Activated naive CD4-positive, alpha-beta T cell treated with anti-CD3 and anti-CD28 coated beads, Interleukin-2, amount 50 U/mL, for 24 hours (primary cell): Measurements from ENCODE around the gene CAPN7.
"Not testable (repeated sequence)": the region's sequence is repeated elsewhere in the genome, so short reads cannot be mapped to it uniquely, and the experiment has no call there.

Experiments
- H3K27ac Mint-ChIP-seq: one replicate; pipeline ENCODE4 v1.8.0; 2021; ENCODE audit warnings: mild to moderate bottlenecking, mixed read lengths
- H3K27me3 Mint-ChIP-seq: one replicate; pipeline ENCODE4 v1.8.0; 2021; ENCODE audit warnings: mixed read lengths
- H3K36me3 Mint-ChIP-seq: one replicate; pipeline ENCODE4 v1.8.0; 2021; ENCODE audit warnings: mixed read lengths
- H3K4me1 Mint-ChIP-seq: one replicate; pipeline ENCODE4 v1.8.0; 2021; ENCODE audit warnings: mixed read lengths
- H3K4me3 Mint-ChIP-seq: one replicate; pipeline ENCODE4 v1.8.0; 2021; ENCODE audit warnings: mild to moderate bottlenecking, mixed read lengths
- H3K9me3 Mint-ChIP-seq: one replicate; pipeline ENCODE4 v1.8.0; 2021; ENCODE audit warnings: mixed read lengths

The CAPN7 gene

DNA sequence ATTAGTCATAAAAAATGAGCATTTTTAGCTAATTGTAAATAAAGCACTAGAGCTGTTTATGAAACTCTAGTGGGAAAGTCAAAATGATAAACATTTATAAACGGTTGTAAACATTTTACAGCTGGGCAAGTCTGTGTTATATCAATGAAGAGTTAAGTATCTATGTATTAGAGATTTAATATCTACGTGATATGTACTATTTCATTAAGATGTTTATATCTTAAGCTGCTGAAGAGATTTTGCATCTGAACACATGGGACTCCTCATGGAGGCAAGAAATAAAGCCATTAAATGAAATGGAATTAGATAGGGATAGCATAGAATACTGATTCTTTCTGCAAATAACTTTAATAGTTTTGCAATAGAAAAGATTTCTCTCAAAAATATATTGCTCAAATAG, 23.0 kb upstream of the CAPN7 start:
- H3K36me3 Mint-ChIP-seq = no peaks in the 10 kb centered on the region
- H3K4me1 Mint-ChIP-seq = peaks cover 12% of the 10 kb centered on the region
- H3K4me3 Mint-ChIP-seq = no peak overlapping the region
- peaks cover 5% of the 10 kb centered on the region for H3K27me3 Mint-ChIP-seq
- no peak overlapping the region for H3K27ac Mint-ChIP-seq
- H3K9me3 Mint-ChIP-seq = no peaks in the 10 kb centered on the region

GRCh38 chr3:15185404-15185803, 20.6 kb upstream of the CAPN7 start:
- Mint-ChIP-seq H3K27ac (no peak overlapping the region), H3K36me3 (no peaks in the 10 kb centered on the region), H3K4me1 (peaks cover 4% of the 10 kb centered on the region), H3K27me3 (peaks cover 5% of the 10 kb centered on the region), H3K9me3 (no peaks in the 10 kb centered on the region), H3K4me3 (no peak overlapping the region)

GRCh38 chr3:15186101-15186476, 20.0 kb upstream of the CAPN7 start:
- Mint-ChIP-seq H3K36me3 (no peaks in the 10 kb centered on the region), H3K27ac (no peak overlapping the region), H3K4me1 (no peaks in the 10 kb centered on the region), H3K27me3 (peaks cover 5% of the 10 kb centered on the region), H3K4me3 (no peak overlapping the region), H3K9me3 (no peaks in the 10 kb centered on the region)

- not testable (repeated sequence) for H3K4me3 Mint-ChIP-seq, H3K9me3 Mint-ChIP-seq, H3K4me1 Mint-ChIP-seq, H3K27ac Mint-ChIP-seq, H3K27me3 Mint-ChIP-seq, H3K36me3 Mint-ChIP-seq
Measured at GRCh38 chr3:15186477-15187164, 19.4 kb upstream of the CAPN7 start.

GRCh38 chr3:15197340-15198029, 8.6 kb upstream of the CAPN7 start:
- Mint-ChIP-seq H3K9me3 (no peaks in the 10 kb centered on the region), H3K27me3 (peaks cover 2% of the 10 kb centered on the region), H3K36me3 (no peaks in the 10 kb centered on the region), H3K4me1 (no peaks in the 10 kb centered on the region), H3K4me3 (no peak overlapping the region), H3K27ac (no peak overlapping the region)

GRCh38 chr3:15198686-15199085, 7.4 kb upstream of the CAPN7 start:
- no peaks in the 10 kb centered on the region for H3K9me3 Mint-ChIP-seq
- H3K36me3 Mint-ChIP-seq = no peaks in the 10 kb centered on the region
- peaks cover 4% of the 10 kb centered on the region for H3K4me1 Mint-ChIP-seq
- no peak overlapping the region for H3K4me3 Mint-ChIP-seq
- peaks cover 2% of the 10 kb centered on the region for H3K27me3 Mint-ChIP-seq
- H3K27ac Mint-ChIP-seq = no peak overlapping the region

GRCh38 chr3:15199493-15200105, 6.4 kb upstream of the CAPN7 start:
- Mint-ChIP-seq H3K27me3 (no peaks in the 10 kb centered on the region), H3K4me3 (no peak overlapping the region), H3K36me3 (no peaks in the 10 kb centered on the region), H3K27ac (no peak overlapping the region), H3K9me3 (no peaks in the 10 kb centered on the region), H3K4me1 (peaks cover 4% of the 10 kb centered on the region)

- Mint-ChIP-seq H3K36me3 (no peaks in the 10 kb centered on the region), H3K27me3 (no peaks in the 10 kb centered on the region), H3K4me1 (peaks cover 23% of the 10 kb centered on the region), H3K9me3 (no peaks in the 10 kb centered on the region), H3K27ac (no peak overlapping the region), H3K4me3 (no peak overlapping the region)
Measured at GRCh38 chr3:15204005-15204404, 2.0 kb upstream of the CAPN7 start.

DNA sequence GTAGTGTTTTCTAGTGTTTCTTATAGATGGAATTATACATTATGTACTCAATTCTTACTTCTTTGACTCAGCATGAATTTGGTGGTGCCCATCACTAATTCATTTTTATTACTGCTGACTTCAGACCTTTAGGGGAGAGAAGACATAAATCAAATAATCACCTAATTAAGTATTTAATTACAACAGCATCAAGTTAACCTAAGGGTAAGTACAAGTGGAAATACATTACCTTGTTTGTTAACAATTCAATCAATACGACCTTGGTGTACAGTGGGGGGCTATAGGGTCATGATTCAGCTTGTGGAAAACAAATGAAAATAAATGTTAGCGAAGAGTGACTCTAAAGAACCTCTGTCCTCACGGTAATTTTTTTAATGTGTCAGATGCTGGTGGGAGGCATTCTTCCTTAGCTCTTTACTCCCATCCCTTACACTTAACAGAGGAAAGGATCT, 538 bp upstream of the CAPN7 start:
- no peaks in the 10 kb centered on the region for H3K36me3 Mint-ChIP-seq
- peaks cover 32% of the 10 kb centered on the region for H3K4me1 Mint-ChIP-seq
- peak overlapping the region; percentile 93 for H3K27ac Mint-ChIP-seq
- no peaks in the 10 kb centered on the region for H3K9me3 Mint-ChIP-seq
- H3K27me3 Mint-ChIP-seq = no peaks in the 10 kb centered on the region
- peak overlapping the region; percentile 92 for H3K4me3 Mint-ChIP-seq

- Mint-ChIP-seq H3K4me3 (peak overlapping the region; percentile 92), H3K36me3 (no peaks in the 10 kb centered on the region), H3K9me3 (no peaks in the 10 kb centered on the region), H3K4me1 (peaks cover 44% of the 10 kb centered on the region), H3K27me3 (no peaks in the 10 kb centered on the region), H3K27ac (peak overlapping the region; percentile 82)
Measured at GRCh38 chr3:15206662-15207576, 873 bp downstream of the CAPN7 start.

DNA sequence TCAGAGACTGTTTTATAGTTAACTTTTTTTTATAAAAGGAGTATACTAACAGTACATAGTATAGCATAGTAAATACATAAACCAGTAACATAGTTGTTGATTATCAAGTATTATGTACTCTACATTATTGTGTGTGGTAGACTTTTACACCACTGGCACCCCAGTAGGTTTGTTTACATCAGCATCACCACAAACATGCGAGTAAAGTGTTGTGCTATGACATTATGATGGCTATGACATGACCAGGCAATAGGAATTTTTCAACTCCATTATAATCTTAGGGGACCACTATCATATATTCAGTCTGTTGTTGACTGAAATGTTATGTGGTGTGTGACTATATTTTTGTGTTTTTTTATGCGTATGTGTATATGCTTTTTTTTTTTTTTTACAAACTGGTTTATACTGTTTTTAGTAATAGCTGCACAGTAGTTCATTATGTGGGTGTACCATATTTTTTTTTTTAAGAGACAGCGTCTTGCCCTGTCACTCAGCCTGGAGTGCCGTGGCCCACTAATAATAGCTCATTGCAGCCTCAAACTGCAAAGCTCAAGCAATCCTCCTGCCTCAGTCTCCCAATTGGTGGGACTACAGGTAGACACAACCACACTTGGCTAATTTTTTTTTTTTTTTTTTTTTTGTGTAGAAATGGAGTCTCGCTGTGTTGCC, 1.9 kb downstream of the CAPN7 start:
- no peaks in the 10 kb centered on the region for H3K9me3 Mint-ChIP-seq
- no peaks in the 10 kb centered on the region for H3K27me3 Mint-ChIP-seq
- H3K27ac Mint-ChIP-seq = no peak overlapping the region
- H3K36me3 Mint-ChIP-seq = no peaks in the 10 kb centered on the region
- peak overlapping the region; percentile 92 for H3K4me3 Mint-ChIP-seq
- H3K4me1 Mint-ChIP-seq = peaks cover 40% of the 10 kb centered on the region

- peaks cover 2% of the 10 kb centered on the region for H3K36me3 Mint-ChIP-seq
- no peak overlapping the region for H3K4me3 Mint-ChIP-seq
- no peak overlapping the region for H3K27ac Mint-ChIP-seq
- H3K9me3 Mint-ChIP-seq = no peaks in the 10 kb centered on the region
- peaks cover 47% of the 10 kb centered on the region for H3K4me1 Mint-ChIP-seq
- H3K27me3 Mint-ChIP-seq = no peaks in the 10 kb centered on the region
Measured at GRCh38 chr3:15211937-15212336, 5.9 kb downstream of the CAPN7 start.

GRCh38 chr3:15214758-15215157, 8.7 kb downstream of the CAPN7 start:
- Mint-ChIP-seq H3K4me1 (peaks cover 46% of the 10 kb centered on the region), H3K27ac (no peak overlapping the region), H3K9me3 (no peaks in the 10 kb centered on the region), H3K36me3 (peaks cover 14% of the 10 kb centered on the region), H3K27me3 (no peaks in the 10 kb centered on the region), H3K4me3 (no peak overlapping the region)

- Mint-ChIP-seq H3K36me3 (peaks cover 18% of the 10 kb centered on the region), H3K4me1 (peaks cover 37% of the 10 kb centered on the region), H3K27me3 (no peaks in the 10 kb centered on the region), H3K9me3 (no peaks in the 10 kb centered on the region), H3K27ac (no peak overlapping the region), H3K4me3 (no peak overlapping the region)
Measured at GRCh38 chr3:15215996-15216395, 9.9 kb downstream of the CAPN7 start.

DNA sequence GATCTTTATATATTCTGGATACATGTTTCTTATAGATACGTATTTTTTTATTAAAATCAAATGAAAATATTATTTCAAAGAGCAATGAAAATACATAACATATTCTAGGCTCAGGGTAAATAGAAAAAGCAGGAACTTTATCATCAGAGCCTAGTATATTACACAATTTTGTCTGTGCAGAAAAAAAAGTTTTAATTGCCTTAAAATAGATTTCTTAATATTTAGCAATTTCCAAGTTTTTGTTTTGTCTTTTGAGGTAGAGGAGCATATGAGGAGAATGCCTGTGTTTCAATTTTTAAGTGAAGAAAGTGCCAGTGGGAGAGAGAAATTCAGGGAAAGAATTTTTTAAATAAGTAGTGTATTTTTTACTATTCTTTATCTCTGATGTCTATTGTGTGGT, 10.5 kb downstream of the CAPN7 start:
- Mint-ChIP-seq H3K4me3 (no peak overlapping the region), H3K4me1 (peaks cover 32% of the 10 kb centered on the region), H3K27me3 (no peaks in the 10 kb centered on the region), H3K36me3 (peaks cover 18% of the 10 kb centered on the region), H3K27ac (peak overlapping the region; percentile 73), H3K9me3 (no peaks in the 10 kb centered on the region)
